ENCODE results near the gene PSORS1C2. TPM values are rescaled to one million over a fixed set of nuclear protein-coding genes. Genes with fewer than 3 reads are reported as not detected.

PSORS1C2 gene
- total RNA-seq, 2 donors from 2014 or later: not detected

- no peaks in the 10 kb centered on the region for H3K27me3 Mint-ChIP-seq
- ATAC-seq (no peak), DNase-seq (no peak)
- peak overlapping the region; percentile 24 for H3K27ac Mint-ChIP-seq
- no peak overlapping the region for H3K4me3 Mint-ChIP-seq
- no peaks in the 10 kb centered on the region for H3K9me3 ChIP-seq (ENCODE audit: control insufficient read depth, low read length, poor library complexity, severe bottlenecking)
- peaks cover 3% of the 10 kb centered on the region for H3K36me3 Mint-ChIP-seq (ENCODE audit: low read depth)
- H3K4me1 Mint-ChIP-seq: peaks cover 23% of the 10 kb centered on the region
Observed at GRCh38 chr6:31162463-31163165, 23.7 kb upstream of the PSORS1C2 start.

- Mint-ChIP-seq H3K27ac (peak overlapping the region; percentile 29), H3K36me3 (ENCODE audit: low read depth) (peaks cover 3% of the 10 kb centered on the region), H3K4me1 (peaks cover 23% of the 10 kb centered on the region), H3K4me3 (no peak overlapping the region), H3K27me3 (no peaks in the 10 kb centered on the region)
- no peaks in the 10 kb centered on the region for H3K9me3 ChIP-seq (ENCODE audit: control insufficient read depth, low read length, poor library complexity, severe bottlenecking)
- ATAC-seq: no peak
- DNase-seq: no peak
Observed at GRCh38 chr6:31161216-31162126, 22.6 kb upstream of the PSORS1C2 start.

- ATAC-seq: no peak
- Mint-ChIP-seq H3K27ac (peak overlapping the region; percentile 83), H3K4me3 (peak overlapping the region; percentile 98), H3K4me1 (peaks cover 18% of the 10 kb centered on the region), H3K27me3 (no peaks in the 10 kb centered on the region), H3K36me3 (ENCODE audit: low read depth) (peaks cover 6% of the 10 kb centered on the region)
- H3K9me3 ChIP-seq (ENCODE audit: control insufficient read depth, low read length, poor library complexity, severe bottlenecking): no peaks in the 10 kb centered on the region
- DNase-seq: peak in 2 of 3 donors; percentile 19 to 33
Observed at GRCh38 chr6:31158863-31159855, 20.3 kb upstream of the PSORS1C2 start.

GRCh38 chr6:31158140-31158862 is 19.4 kb upstream of the PSORS1C2 start, which contains the start of gene TCF19:
TSS of gene TCF19 (plus strand) at chr6:31158589. CDS start at chr6:31159470, 881 bp downstream.
- ATAC-seq: peak; percentile 95
- H3K9me3 ChIP-seq (ENCODE audit: control insufficient read depth, low read length, poor library complexity, severe bottlenecking): no peaks in the 10 kb centered on the region
- Mint-ChIP-seq H3K4me3 (peak within 1 kb of the TSS; percentile 98), H3K4me1 (peaks cover 18% of the 10 kb centered on the region), H3K36me3 (ENCODE audit: low read depth) (peaks cover 6% of the 10 kb centered on the region), H3K27me3 (no peaks in the 10 kb centered on the region), H3K27ac (peak within 1 kb of the TSS; percentile 83)
- DNase-seq: peak; percentile 96 to 99 (median 99)

- peak within 1 kb of the TSS; percentile 83 for H3K27ac Mint-ChIP-seq
- H3K4me3 Mint-ChIP-seq: peak within 1 kb of the TSS; percentile 98
- DNase-seq (no peak), ATAC-seq (peak; percentile 25)
- peaks cover 17% of the 10 kb centered on the region for H3K4me1 Mint-ChIP-seq
- H3K27me3 Mint-ChIP-seq: no peaks in the 10 kb centered on the region
- peaks cover 7% of the 10 kb centered on the region for H3K36me3 Mint-ChIP-seq (ENCODE audit: low read depth)
- H3K9me3 ChIP-seq (ENCODE audit: control insufficient read depth, low read length, poor library complexity, severe bottlenecking): no peaks in the 10 kb centered on the region
Observed at GRCh38 chr6:31157513-31158139, 18.8 kb upstream of the PSORS1C2 start, which contains the start of gene CCHCR1. TSS of gene CCHCR1 (minus strand) at chr6:31157802. CDS start at chr6:31157600, 202 bp downstream.

GRCh38 chr6:31156641-31157040 is 17.8 kb upstream of the PSORS1C2 start:
- no peak for DNase-seq
- H3K4me3 Mint-ChIP-seq: peak overlapping the region; percentile 45
- no peaks in the 10 kb centered on the region for H3K27me3 Mint-ChIP-seq
- no peak overlapping the region for H3K27ac Mint-ChIP-seq
- H3K36me3 Mint-ChIP-seq (ENCODE audit: low read depth): peaks cover 7% of the 10 kb centered on the region
- peaks cover 16% of the 10 kb centered on the region for H3K4me1 Mint-ChIP-seq
- H3K9me3 ChIP-seq (ENCODE audit: control insufficient read depth, low read length, poor library complexity, severe bottlenecking): no peaks in the 10 kb centered on the region
- no peak for ATAC-seq

- no peaks in the 10 kb centered on the region for H3K9me3 ChIP-seq (ENCODE audit: control insufficient read depth, low read length, poor library complexity, severe bottlenecking)
- Mint-ChIP-seq H3K4me3 (no peak overlapping the region), H3K27me3 (no peaks in the 10 kb centered on the region), H3K4me1 (peaks cover 13% of the 10 kb centered on the region), H3K27ac (no peak overlapping the region), H3K36me3 (ENCODE audit: low read depth) (peaks cover 7% of the 10 kb centered on the region)
- no peak for ATAC-seq
- no peak for DNase-seq
Observed at GRCh38 chr6:31154436-31154835, 15.6 kb upstream of the PSORS1C2 start.

- no peak overlapping the region for H3K27ac Mint-ChIP-seq
- DNase-seq: no peak
- no peaks in the 10 kb centered on the region for H3K27me3 Mint-ChIP-seq
- H3K9me3 ChIP-seq (ENCODE audit: control insufficient read depth, low read length, poor library complexity, severe bottlenecking): no peaks in the 10 kb centered on the region
- ATAC-seq: no peak
- H3K36me3 Mint-ChIP-seq (ENCODE audit: low read depth): peaks cover 5% of the 10 kb centered on the region
- no peak overlapping the region for H3K4me3 Mint-ChIP-seq
- peaks cover 4% of the 10 kb centered on the region for H3K4me1 Mint-ChIP-seq
Observed at GRCh38 chr6:31152781-31153180, 13.9 kb upstream of the PSORS1C2 start.

- no peaks in the 10 kb centered on the region for H3K9me3 ChIP-seq (ENCODE audit: control insufficient read depth, low read length, poor library complexity, severe bottlenecking)
Observed at GRCh38 chr6:31149827-31150447, 11.1 kb upstream of the PSORS1C2 start.

GRCh38 chr6:31145386-31145785 is 6.5 kb upstream of the PSORS1C2 start:
- H3K4me1 Mint-ChIP-seq: peaks cover 2% of the 10 kb centered on the region
- no peak overlapping the region for H3K27ac Mint-ChIP-seq
- ATAC-seq (no peak), DNase-seq (no peak)
- H3K36me3 Mint-ChIP-seq (ENCODE audit: low read depth): no peaks in the 10 kb centered on the region
- H3K27me3 Mint-ChIP-seq: no peaks in the 10 kb centered on the region
- H3K4me3 Mint-ChIP-seq: no peak overlapping the region
- H3K9me3 ChIP-seq (ENCODE audit: control insufficient read depth, low read length, poor library complexity, severe bottlenecking): no peaks in the 10 kb centered on the region

More at GRCh38 chr6:31149827-31150447, 11.1 kb upstream of the PSORS1C2 start:
- no peak for DNase-seq
- Mint-ChIP-seq H3K4me3 (no peak overlapping the region), H3K4me1 (peaks cover 3% of the 10 kb centered on the region), H3K27ac (no peak overlapping the region), H3K27me3 (no peaks in the 10 kb centered on the region), H3K36me3 (ENCODE audit: low read depth) (peaks cover 5% of the 10 kb centered on the region)
- ATAC-seq: no peak

GRCh38 chr6:31144970-31145340 is 6.1 kb upstream of the PSORS1C2 start:
- Mint-ChIP-seq H3K4me3 (no peak overlapping the region), H3K27ac (no peak overlapping the region), H3K36me3 (ENCODE audit: low read depth) (no peaks in the 10 kb centered on the region), H3K4me1 (peaks cover 2% of the 10 kb centered on the region), H3K27me3 (no peaks in the 10 kb centered on the region)
- ATAC-seq (no peak), DNase-seq (no peak)
- H3K9me3 ChIP-seq (ENCODE audit: control insufficient read depth, low read length, poor library complexity, severe bottlenecking): no peaks in the 10 kb centered on the region

Data from T-helper 17 cell (primary cell).